ENCODE results near the gene SVIL. TPM values are rescaled to one million over a fixed set of nuclear protein-coding genes. Genes with fewer than 3 reads are reported as not detected.

The SVIL gene
- total and polyA plus RNA-seq, 2 donors (not counting 1 experiment from before 2014, with no cell fraction given) = 17.7 to 94.3 TPM

DNA sequence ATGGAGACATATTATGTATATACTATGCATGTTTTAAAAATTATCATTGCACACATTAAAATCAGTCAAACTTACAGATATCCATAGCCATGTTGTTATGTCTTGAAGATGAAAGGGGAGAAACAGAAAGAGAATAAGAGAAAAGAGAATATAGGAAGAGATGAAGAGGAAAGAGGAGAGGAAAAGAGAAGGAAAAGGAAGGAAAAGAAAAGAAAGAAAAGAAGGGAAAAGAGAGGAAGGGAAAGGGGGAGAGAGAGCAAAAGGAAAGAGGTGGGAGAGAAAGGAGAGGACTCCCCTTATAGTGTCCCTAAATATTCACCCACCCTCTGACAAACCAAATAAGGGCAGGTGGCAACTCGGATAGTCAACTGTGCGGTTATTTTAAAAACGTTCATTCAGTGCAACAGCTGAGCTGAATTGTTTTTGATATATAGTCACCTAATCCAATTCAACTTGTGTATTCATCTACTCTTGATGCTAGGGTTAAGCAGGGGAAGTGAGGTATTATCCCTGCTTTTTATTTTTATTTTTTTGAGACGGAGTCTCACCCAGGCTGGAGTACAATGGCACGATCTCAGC, 14.6 kb downstream of the SVIL start:
- TF ChIP-seq, protein P1, sequence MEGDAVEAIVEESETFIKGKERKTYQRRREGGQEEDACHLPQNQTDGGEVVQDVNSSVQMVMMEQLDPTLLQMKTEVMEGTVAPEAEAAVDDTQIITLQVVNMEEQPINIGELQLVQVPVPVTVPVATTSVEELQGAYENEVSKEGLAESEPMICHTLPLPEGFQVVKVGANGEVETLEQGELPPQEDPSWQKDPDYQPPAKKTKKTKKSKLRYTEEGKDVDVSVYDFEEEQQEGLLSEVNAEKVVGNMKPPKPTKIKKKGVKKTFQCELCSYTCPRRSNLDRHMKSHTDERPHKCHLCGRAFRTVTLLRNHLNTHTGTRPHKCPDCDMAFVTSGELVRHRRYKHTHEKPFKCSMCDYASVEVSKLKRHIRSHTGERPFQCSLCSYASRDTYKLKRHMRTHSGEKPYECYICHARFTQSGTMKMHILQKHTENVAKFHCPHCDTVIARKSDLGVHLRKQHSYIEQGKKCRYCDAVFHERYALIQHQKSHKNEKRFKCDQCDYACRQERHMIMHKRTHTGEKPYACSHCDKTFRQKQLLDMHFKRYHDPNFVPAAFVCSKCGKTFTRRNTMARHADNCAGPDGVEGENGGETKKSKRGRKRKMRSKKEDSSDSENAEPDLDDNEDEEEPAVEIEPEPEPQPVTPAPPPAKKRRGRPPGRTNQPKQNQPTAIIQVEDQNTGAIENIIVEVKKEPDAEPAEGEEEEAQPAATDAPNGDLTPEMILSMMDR (conservative IDR thresholded peaks at IDR 0.05 in 1 of 2, IDR thresholded peaks at IDR 0.05 in 1 of 2; ENCODE audit: low read depth in 1 of 2, low read length in 2 of 2) = no peak
- TF ChIP-seq EZH2 (IDR thresholded peaks at IDR 0.05; ENCODE audit: low read length, missing control alignments) = no peak
- H3K27me3 ChIP-seq (ENCODE audit: control insufficient read depth, insufficient read depth, low read length) = no peaks in the 10 kb centered on the region
- no peaks in the 10 kb centered on the region for H4K20me1 ChIP-seq (ENCODE audit: control insufficient read depth, extremely low read depth, insufficient read depth, low read length)
- no peak overlapping the region for H3K4me2 ChIP-seq (ENCODE audit: extremely low read depth, insufficient read depth, low read length)
- H3K36me3 ChIP-seq (ENCODE audit: control insufficient read depth, insufficient read depth, low read length) = no peaks in the 10 kb centered on the region
- DNase-seq (ENCODE audit: low read depth in 2 of 2) = no peak
- no peaks in the 10 kb centered on the region for H3K79me2 ChIP-seq (ENCODE audit: control insufficient read depth, insufficient read depth, low read length)
- no peaks in the 10 kb centered on the region for H3K9me3 ChIP-seq (ENCODE audit: control insufficient read depth, insufficient read depth, low read depth, low read length)
- H3K4me1 ChIP-seq (ENCODE audit: control insufficient read depth, extremely low read depth, insufficient read depth, low read length) = peaks cover 13% of the 10 kb centered on the region
- no peak overlapping the region for H3K9ac ChIP-seq (ENCODE audit: insufficient read depth, low read length)
- no peak overlapping the region for H3K4me3 ChIP-seq (replicated peaks in 1 of 4; ENCODE audit: control extremely low read depth in 1 of 4, insufficient read depth in 1 of 4, low read depth in 3 of 4, low read length in 4 of 4)
- no peak overlapping the region for H3K27ac ChIP-seq (ENCODE audit: insufficient read depth, low read length)
- H2AFZ ChIP-seq (ENCODE audit: low read length) = no peak overlapping the region

DNA sequence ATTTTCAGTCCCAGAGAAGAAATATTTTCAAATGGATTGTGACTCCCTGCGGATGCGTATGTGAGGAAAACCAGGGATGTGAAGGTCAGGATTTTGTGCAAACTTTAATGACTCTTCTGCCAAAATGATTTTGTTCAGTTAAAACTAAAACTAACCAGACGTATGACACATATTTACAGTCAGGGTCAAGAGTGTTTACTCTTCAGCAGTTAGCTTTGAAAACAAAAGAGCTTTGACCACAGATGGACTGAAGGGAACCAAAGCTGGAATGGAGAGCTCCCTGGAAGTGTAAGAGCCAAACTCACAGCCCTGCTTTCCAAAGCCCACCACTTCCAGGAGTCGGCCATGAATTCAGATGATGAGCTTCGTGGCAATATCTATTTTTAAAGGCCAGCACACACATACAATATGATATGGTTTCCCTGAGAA, 15.5 kb downstream of the SVIL start:
- peak; percentile 68 to 73 for DNase-seq (ENCODE audit: low read depth in 2 of 2)
- Histone ChIP-seq H4K20me1 (ENCODE audit: control insufficient read depth, extremely low read depth, insufficient read depth, low read length) (no peaks in the 10 kb centered on the region), H3K27ac (ENCODE audit: insufficient read depth, low read length) (no peak overlapping the region), H3K79me2 (ENCODE audit: control insufficient read depth, insufficient read depth, low read length) (no peaks in the 10 kb centered on the region), H3K36me3 (ENCODE audit: control insufficient read depth, insufficient read depth, low read length) (no peaks in the 10 kb centered on the region), H3K27me3 (ENCODE audit: control insufficient read depth, insufficient read depth, low read length) (no peaks in the 10 kb centered on the region), H3K4me2 (ENCODE audit: extremely low read depth, insufficient read depth, low read length) (peak overlapping the region; percentile 60), H2AFZ (ENCODE audit: low read length) (no peak overlapping the region), H3K9ac (ENCODE audit: insufficient read depth, low read length) (no peak overlapping the region), H3K9me3 (ENCODE audit: control insufficient read depth, insufficient read depth, low read depth, low read length) (no peaks in the 10 kb centered on the region), H3K4me1 (ENCODE audit: control insufficient read depth, extremely low read depth, insufficient read depth, low read length) (peaks cover 13% of the 10 kb centered on the region), H3K4me3 (replicated peaks in 1 of 4; ENCODE audit: control extremely low read depth in 1 of 4, insufficient read depth in 1 of 4, low read depth in 3 of 4, low read length in 4 of 4) (no peak overlapping the region)
- TF ChIP-seq, protein P1 (conservative IDR thresholded peaks at IDR 0.05 in 1 of 2, IDR thresholded peaks at IDR 0.05 in 1 of 2; ENCODE audit: low read depth in 1 of 2, low read length in 2 of 2) = no peak
- TF ChIP-seq EZH2 (IDR thresholded peaks at IDR 0.05; ENCODE audit: low read length, missing control alignments) = no peak

DNA sequence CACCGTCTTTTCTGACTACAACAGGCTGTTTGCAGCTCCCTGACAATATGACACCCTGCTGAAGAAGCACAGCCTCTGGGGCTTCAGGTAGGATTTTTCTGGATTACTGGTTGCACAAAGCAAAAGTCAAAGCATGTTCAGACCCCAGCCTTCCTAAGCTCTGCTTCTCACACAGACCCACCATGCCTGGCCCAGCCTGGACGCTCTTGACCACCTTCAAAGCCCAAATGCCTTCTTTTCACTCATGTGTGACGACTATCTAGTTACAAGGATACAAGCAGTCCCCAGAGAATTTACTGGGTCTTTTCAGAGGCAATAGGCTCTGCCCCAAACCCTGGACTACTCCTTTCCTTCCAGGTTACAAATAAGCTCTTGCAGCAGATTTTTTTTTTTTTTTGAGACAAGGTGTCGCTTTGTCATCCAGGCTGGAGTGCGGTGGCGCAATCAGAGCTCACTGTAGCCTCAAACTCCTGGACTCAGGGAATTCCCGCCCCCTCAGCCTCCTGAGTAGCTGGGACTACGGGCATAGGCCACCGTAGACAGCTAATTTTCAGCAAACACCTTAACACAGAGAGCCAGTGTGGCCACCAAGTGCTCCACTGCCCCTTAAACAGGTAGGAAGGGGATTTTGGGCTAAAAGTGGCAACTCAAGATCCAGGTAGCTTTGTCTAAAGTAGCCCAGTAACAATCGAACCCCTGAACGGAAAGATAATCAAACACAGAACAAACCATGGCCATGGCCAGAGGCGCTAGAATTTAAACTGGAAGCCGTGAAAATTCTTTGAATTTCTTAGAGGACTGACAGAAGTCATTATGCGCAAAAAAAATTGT, 16.2 kb downstream of the SVIL start:
- Histone ChIP-seq H3K27ac (ENCODE audit: insufficient read depth, low read length) (no peak overlapping the region), H2AFZ (ENCODE audit: low read length) (no peak overlapping the region), H3K4me3 (replicated peaks in 1 of 4; ENCODE audit: control extremely low read depth in 1 of 4, insufficient read depth in 1 of 4, low read depth in 3 of 4, low read length in 4 of 4) (no peak overlapping the region), H3K27me3 (ENCODE audit: control insufficient read depth, insufficient read depth, low read length) (no peaks in the 10 kb centered on the region), H3K4me2 (ENCODE audit: extremely low read depth, insufficient read depth, low read length) (peak overlapping the region; percentile 60), H3K9ac (ENCODE audit: insufficient read depth, low read length) (no peak overlapping the region), H3K9me3 (ENCODE audit: control insufficient read depth, insufficient read depth, low read depth, low read length) (no peaks in the 10 kb centered on the region), H3K79me2 (ENCODE audit: control insufficient read depth, insufficient read depth, low read length) (no peaks in the 10 kb centered on the region), H4K20me1 (ENCODE audit: control insufficient read depth, extremely low read depth, insufficient read depth, low read length) (no peaks in the 10 kb centered on the region), H3K36me3 (ENCODE audit: control insufficient read depth, insufficient read depth, low read length) (no peaks in the 10 kb centered on the region), H3K4me1 (ENCODE audit: control insufficient read depth, extremely low read depth, insufficient read depth, low read length) (peaks cover 13% of the 10 kb centered on the region)
- TF ChIP-seq, protein P1 (conservative IDR thresholded peaks at IDR 0.05 in 1 of 2, IDR thresholded peaks at IDR 0.05 in 1 of 2; ENCODE audit: low read depth in 1 of 2, low read length in 2 of 2) = no peak
- TF ChIP-seq EZH2 (IDR thresholded peaks at IDR 0.05; ENCODE audit: low read length, missing control alignments) = no peak
- DNase-seq (ENCODE audit: low read depth in 2 of 2) = peak; percentile 18 to 29

All from fibroblast of lung (primary cell).